ENCODE results near the gene RSPH10B2. TPM values are rescaled to one million over a fixed set of nuclear protein-coding genes. Genes with fewer than 3 reads are reported as not detected.
A peak's percentile ranks its signal among the peaks of the same experiment; 100 is the strongest.

Gene RSPH10B2
- total RNA-seq, 1 experiment from 2014 or later = 0.33 TPM

- no peak overlapping the region for H3K9ac ChIP-seq (ENCODE audit: extremely low read depth, insufficient read length, low read length)
- peak overlapping the region; percentile 31 for H4K5ac ChIP-seq (ENCODE audit: insufficient read length, low read depth, low read length)
- no peak overlapping the region for H3K4me2 ChIP-seq (ENCODE audit: insufficient read depth, insufficient read length, low read length)
- H3K36me3 Mint-ChIP-seq (ENCODE audit: insufficient read depth in 1 of 3, low read depth in 3 of 3) = peaks cover 5 to 9% (median 6%) of the 10 kb centered on the region in 3 experiments
- H3K4me1 ChIP-seq (ENCODE audit: insufficient read depth, low read length) = peaks cover 2% of the 10 kb centered on the region; the same call in 1 of the 2 replicates
- H3K23ac ChIP-seq (ENCODE audit: insufficient read length, low read depth, low read length) = no peak overlapping the region
- no peak overlapping the region for H2AFZ ChIP-seq (ENCODE audit: low read length)
- peaks cover 8% of the 10 kb centered on the region for H3K23me2 ChIP-seq (ENCODE audit: insufficient read length, low read depth, low read length, poor library complexity, severe bottlenecking)
- no peak overlapping the region for H2BK12ac ChIP-seq (ENCODE audit: insufficient read length, low read depth, low read length)
- DNase-seq = no peak
- no peak overlapping the region for H2AK5ac ChIP-seq (ENCODE audit: insufficient read length, low read length)
- no peak overlapping the region for H3K4ac ChIP-seq (ENCODE audit: low read depth, low read length)
- peaks cover 39% of the 10 kb centered on the region for H3K27me3 Mint-ChIP-seq (ENCODE audit: low read depth)
- peaks cover 11% of the 10 kb centered on the region; the same call in 1 of the 2 replicates for H3K79me2 ChIP-seq (ENCODE audit: insufficient read depth, low read length)
- no peak overlapping the region for H3K14ac ChIP-seq (ENCODE audit: insufficient read depth, low read length)
- WGBS (ENCODE audit: extremely low coverage, insufficient read length, low lambda C conversion rate) = no CpG with 5 or more reads among the region's 6 CpGs
- H2BK15ac ChIP-seq (ENCODE audit: low read depth, low read length) = no peak overlapping the region
- no peak overlapping the region for H2BK120ac ChIP-seq (ENCODE audit: low read depth, low read length, poor library complexity, severe bottlenecking)
- H3K56ac ChIP-seq (ENCODE audit: insufficient read length, low read depth, low read length) = no peak overlapping the region
- no peak overlapping the region for H3T11ph ChIP-seq (ENCODE audit: low read length)
- H3K4me3 Mint-ChIP-seq = no peak overlapping the region
- TF ChIP-seq, protein P1, sequence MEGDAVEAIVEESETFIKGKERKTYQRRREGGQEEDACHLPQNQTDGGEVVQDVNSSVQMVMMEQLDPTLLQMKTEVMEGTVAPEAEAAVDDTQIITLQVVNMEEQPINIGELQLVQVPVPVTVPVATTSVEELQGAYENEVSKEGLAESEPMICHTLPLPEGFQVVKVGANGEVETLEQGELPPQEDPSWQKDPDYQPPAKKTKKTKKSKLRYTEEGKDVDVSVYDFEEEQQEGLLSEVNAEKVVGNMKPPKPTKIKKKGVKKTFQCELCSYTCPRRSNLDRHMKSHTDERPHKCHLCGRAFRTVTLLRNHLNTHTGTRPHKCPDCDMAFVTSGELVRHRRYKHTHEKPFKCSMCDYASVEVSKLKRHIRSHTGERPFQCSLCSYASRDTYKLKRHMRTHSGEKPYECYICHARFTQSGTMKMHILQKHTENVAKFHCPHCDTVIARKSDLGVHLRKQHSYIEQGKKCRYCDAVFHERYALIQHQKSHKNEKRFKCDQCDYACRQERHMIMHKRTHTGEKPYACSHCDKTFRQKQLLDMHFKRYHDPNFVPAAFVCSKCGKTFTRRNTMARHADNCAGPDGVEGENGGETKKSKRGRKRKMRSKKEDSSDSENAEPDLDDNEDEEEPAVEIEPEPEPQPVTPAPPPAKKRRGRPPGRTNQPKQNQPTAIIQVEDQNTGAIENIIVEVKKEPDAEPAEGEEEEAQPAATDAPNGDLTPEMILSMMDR (conservative IDR thresholded peaks at IDR 0.05) = no peak
- H4K91ac ChIP-seq (ENCODE audit: insufficient read length, low read depth, low read length) = no peak overlapping the region
- H3K27ac Mint-ChIP-seq = no peak overlapping the region
- no peak overlapping the region for H2BK5ac ChIP-seq (ENCODE audit: insufficient read length, low read length)
- no peak overlapping the region for H3K27ac ChIP-seq (ENCODE audit: insufficient read length, low read depth, low read length)
- H3K27me3 ChIP-seq (ENCODE audit: insufficient read depth, low read length) = no peaks in the 10 kb centered on the region
- peak overlapping the region; percentile 39 for H4K8ac ChIP-seq (replicated peaks; ENCODE audit: insufficient read length, low read depth, low read length)
- no peaks in the 10 kb centered on the region for H3K9me3 ChIP-seq (ENCODE audit: control insufficient read depth, low read depth, low read length)
- peaks cover 3% of the 10 kb centered on the region for H3K79me1 ChIP-seq (ENCODE audit: insufficient read depth, low read depth, low read length, poor library complexity, severe bottlenecking)
- no peak overlapping the region for H3K18ac ChIP-seq (ENCODE audit: insufficient read length, low read depth, low read length)
- no peaks in the 10 kb centered on the region for H4K20me1 ChIP-seq (ENCODE audit: control insufficient read depth, insufficient read depth, insufficient read length)
- H2BK20ac ChIP-seq (ENCODE audit: low read depth, low read length, poor library complexity, severe bottlenecking) = no peak overlapping the region
- H3K9me3 Mint-ChIP-seq = peaks cover 7 to 34% of the 10 kb centered on the region in 2 experiments
- peaks cover 14 to 16% of the 10 kb centered on the region in 2 experiments for H3K4me1 Mint-ChIP-seq
These were observed 44.1 kb upstream of the RSPH10B2 start for GRCh38 chr7:6709808-6710207.

Data from H9 (cell line).